Measurements from ENCODE around the gene MAG. TPM values are rescaled to one million over a fixed set of nuclear protein-coding genes. Genes with fewer than 3 reads are reported as not detected.

Gene MAG
- total RNA-seq, 1 donor from 2014 or later = not detected

DNA sequence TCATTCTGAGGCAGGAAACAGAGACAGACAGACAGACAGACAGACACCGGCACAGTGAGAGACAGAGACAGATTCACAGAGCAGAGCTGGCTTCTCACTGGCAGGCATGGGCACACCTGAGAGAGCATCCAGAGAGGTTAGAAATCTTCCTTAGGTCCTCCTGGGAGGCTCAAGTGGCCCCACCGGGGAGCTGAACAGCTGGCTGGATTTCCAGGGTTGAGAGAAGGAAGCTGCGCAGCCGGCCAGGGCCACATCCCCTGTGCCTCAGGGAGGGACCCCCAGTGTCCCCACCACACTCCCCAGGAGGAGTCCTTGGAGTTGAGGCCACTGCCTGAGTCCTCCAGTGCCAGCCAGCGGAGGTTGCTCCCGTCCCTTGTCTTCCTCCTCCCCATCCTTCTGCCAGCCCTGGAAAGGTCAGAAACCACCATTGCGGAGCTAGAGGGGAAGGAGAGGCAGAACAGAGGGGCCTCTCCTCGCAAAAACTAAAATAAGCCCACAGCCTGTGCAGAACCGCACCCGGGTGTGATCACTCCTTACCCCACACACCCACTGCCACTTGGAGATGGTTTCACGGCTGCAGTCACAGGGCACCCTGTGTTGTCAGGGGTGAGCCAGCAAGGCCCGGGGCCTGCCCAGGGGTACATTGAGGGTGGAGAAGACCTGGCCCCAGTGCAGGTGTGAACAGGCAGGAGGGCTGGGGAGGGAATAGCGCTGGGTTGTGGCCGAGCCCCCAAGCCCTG is 70.5 kb downstream of the MAG start:
- no peak overlapping the region for H3K27ac ChIP-seq
- H3K4me1 ChIP-seq = peaks cover 7% of the 10 kb centered on the region
- intact Hi-C loops (cut with DNase I) = no loop called here
- TF ChIP-seq, protein P1, sequence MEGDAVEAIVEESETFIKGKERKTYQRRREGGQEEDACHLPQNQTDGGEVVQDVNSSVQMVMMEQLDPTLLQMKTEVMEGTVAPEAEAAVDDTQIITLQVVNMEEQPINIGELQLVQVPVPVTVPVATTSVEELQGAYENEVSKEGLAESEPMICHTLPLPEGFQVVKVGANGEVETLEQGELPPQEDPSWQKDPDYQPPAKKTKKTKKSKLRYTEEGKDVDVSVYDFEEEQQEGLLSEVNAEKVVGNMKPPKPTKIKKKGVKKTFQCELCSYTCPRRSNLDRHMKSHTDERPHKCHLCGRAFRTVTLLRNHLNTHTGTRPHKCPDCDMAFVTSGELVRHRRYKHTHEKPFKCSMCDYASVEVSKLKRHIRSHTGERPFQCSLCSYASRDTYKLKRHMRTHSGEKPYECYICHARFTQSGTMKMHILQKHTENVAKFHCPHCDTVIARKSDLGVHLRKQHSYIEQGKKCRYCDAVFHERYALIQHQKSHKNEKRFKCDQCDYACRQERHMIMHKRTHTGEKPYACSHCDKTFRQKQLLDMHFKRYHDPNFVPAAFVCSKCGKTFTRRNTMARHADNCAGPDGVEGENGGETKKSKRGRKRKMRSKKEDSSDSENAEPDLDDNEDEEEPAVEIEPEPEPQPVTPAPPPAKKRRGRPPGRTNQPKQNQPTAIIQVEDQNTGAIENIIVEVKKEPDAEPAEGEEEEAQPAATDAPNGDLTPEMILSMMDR (IDR thresholded peaks at IDR 0.05) = no peak
- no peaks in the 10 kb centered on the region for H3K27me3 ChIP-seq
- no peak for ATAC-seq
- no peaks in the 10 kb centered on the region for H3K36me3 ChIP-seq
- no peak for DNase-seq
- no peaks in the 10 kb centered on the region for H3K9me3 ChIP-seq
- no peak overlapping the region for H3K4me3 ChIP-seq

DNA sequence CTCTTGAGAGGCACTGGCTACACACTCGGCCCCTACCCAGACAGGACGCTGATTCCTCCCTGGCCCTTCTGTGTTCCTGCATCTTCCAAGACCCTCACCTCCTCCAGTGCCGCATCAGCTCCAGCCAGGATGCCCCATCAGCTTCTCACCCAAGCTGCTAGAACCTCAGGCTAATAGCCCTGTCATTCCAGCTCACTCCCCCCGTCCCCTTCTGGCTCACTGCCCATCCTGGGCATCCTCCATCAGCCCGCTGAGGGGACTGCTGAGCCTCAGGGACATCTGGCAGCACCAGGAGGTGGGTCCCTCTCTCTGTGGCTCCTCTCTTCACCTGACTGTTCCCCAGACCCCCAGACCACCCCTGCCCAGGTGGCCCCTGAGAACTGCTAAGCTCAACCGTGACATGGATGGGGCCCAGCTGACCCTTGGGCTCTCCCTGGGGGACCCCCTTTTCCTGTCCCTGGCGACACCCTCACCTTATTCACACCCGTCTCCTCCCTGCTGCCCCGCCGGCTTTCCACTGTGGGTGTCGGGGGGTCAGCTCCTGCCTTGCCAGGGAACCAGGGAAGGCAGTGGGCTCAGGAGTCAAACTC is 71.1 kb downstream of the MAG start:
- DNase-seq = peak; percentile 54
- H3K4me3 ChIP-seq = no peak overlapping the region
- no peaks in the 10 kb centered on the region for H3K9me3 ChIP-seq
- ATAC-seq = no peak
- TF ChIP-seq, protein P1 (IDR thresholded peaks at IDR 0.05) = no peak
- no peak overlapping the region for H3K27ac ChIP-seq
- H3K4me1 ChIP-seq = peaks cover 2% of the 10 kb centered on the region
- H3K36me3 ChIP-seq = no peaks in the 10 kb centered on the region
- H3K27me3 ChIP-seq = no peaks in the 10 kb centered on the region
- intact Hi-C loops (cut with DNase I) = no loop called here

Small RNAs within 50 kb of the gene (microRNA-seq; reads per million reads assigned to microRNA genes)
- gene MIR5196 (ENCODE audit: borderline microRNAs expressed) = not detected

Other genes starting within 250 kb of the MAG start
- gene FXYD3, start 176.3 kb upstream of the MAG start, total RNA-seq = 145 TPM
- 6.7 TPM for gene LGI4, start 157.1 kb upstream of the MAG start, total RNA-seq
- gene FXYD1, start 153.3 kb upstream of the MAG start, total RNA-seq = 67.6 TPM
- gene FXYD7, start 148.9 kb upstream of the MAG start, total RNA-seq = 0.61 TPM
- gene FXYD5, start 137.4 kb upstream of the MAG start, total RNA-seq = 124 TPM
- not detected for gene FAM187B, start 63.4 kb upstream of the MAG start, total RNA-seq
- gene LSR, start 43.2 kb upstream of the MAG start, total RNA-seq = 79.1 TPM
- gene USF2, start 23.2 kb upstream of the MAG start, total RNA-seq = 152 TPM
- 1.5 TPM for gene HAMP, start 9.6 kb upstream of the MAG start, total RNA-seq
- gene CD22, start 37.0 kb downstream of the MAG start, total RNA-seq = 15.8 TPM
- not detected for gene FFAR1, start 55.7 kb downstream of the MAG start, total RNA-seq
- not detected for gene FFAR3, start 66.3 kb downstream of the MAG start, total RNA-seq
- not detected for gene GPR42, start 78.9 kb downstream of the MAG start, total RNA-seq
- gene FFAR2, start 156.1 kb downstream of the MAG start, total RNA-seq = 2.6 TPM
- not detected for gene KRTDAP, start 198.3 kb downstream of the MAG start, total RNA-seq
- gene DMKN, start 221.5 kb downstream of the MAG start, total RNA-seq = 79.8 TPM
- gene SBSN, start 236.2 kb downstream of the MAG start, total RNA-seq = not detected
- not detected for gene GAPDHS, start 241.3 kb downstream of the MAG start, total RNA-seq

All from upper lobe of right lung (tissue), 1 donor.